GM12891 (cell line): ENCODE results near the gene LTBP1.

ENCODE experiments used
- PAX5 ChIP-seq: IDR thresholded peaks from 2 replicates; pipeline ENCODE4 v1.6.1; 2011; ENCODE audit warnings: low read length, moderate library complexity, mild to moderate bottlenecking; ENCODE audit not compliant: insufficient read depth, severe bottlenecking
- POLR2A ChIP-seq: IDR thresholded peaks from 2 replicates; pipeline ENCODE4 v1.6.1; 2011; ENCODE audit warnings: low read depth, low read length, control low read depth
- POLR2AphosphoS5 ChIP-seq: IDR thresholded peaks from 2 replicates; pipeline ENCODE4 v1.6.1; 2011; ENCODE audit warnings: low read depth, low read length, control low read depth
- POU2F2 ChIP-seq: IDR thresholded peaks from 2 replicates; pipeline ENCODE4 v1.6.1; 2011; ENCODE audit warnings: low read depth, mild to moderate bottlenecking, control low read depth, low read length, moderate library complexity
- SPI1 ChIP-seq: IDR thresholded peaks from 2 replicates; pipeline ENCODE4 v1.6.1; 2011; ENCODE audit warnings: low read depth, low read length, control low read depth
- TAF1 ChIP-seq: IDR thresholded peaks from 2 replicates; pipeline ENCODE4 v1.6.1; 2011; ENCODE audit warnings: low read depth, low read length, control low read depth

GRCh38 chr2:33032245-33032644 lies 85.5 kb downstream of the LTBP1 start:
- TF ChIP-seq POLR2A (no peak), POLR2AphosphoS5 (no peak), TAF1 (no peak), POU2F2 (no peak), SPI1 (no peak), PAX5 (no peak)
